Gastrocnemius medialis (tissue), 4 donors: ENCODE results near the gene CHD6. TPM values are rescaled to one million over a fixed set of nuclear protein-coding genes. Genes with fewer than 3 reads are reported as not detected.

Experiments used
- ATAC-seq, 2 donors: fragments of 150-250 bp; one replicate each; pipeline ENCODE4 v1.9.1; 2016
- DNase-seq, 2 donors: peaks; one replicate each; pipeline ENCODE4 v3.0.0-alpha.2; 2019
- H3K27ac ChIP-seq, 4 donors: fragments of 200-600 bp; sonication (generic); 1 replicate in 1 of 4; 2 replicates in 3 of 4; pipeline ENCODE4 v1.5.1; 2016 to 2018; ENCODE audit warnings: mild to moderate bottlenecking in 2 of 4, moderate library complexity in 1 of 4
- H3K27me3 ChIP-seq, 3 donors: fragments of 200-600 bp; sonication (generic) in 2 of 3; 1 replicate in 1 of 3; 2 replicates in 2 of 3; pipeline versions ENCODE4 v1.5.1 to v1.6.0; 2016 to 2019; ENCODE audit warnings: mild to moderate bottlenecking in 1 of 3, moderate library complexity in 1 of 3
- H3K36me3 ChIP-seq, 2 donors: fragments of 200-600 bp; sonication (generic) in 1 of 2; one replicate each; pipeline ENCODE4 v1.5.1; 2017 to 2018
- H3K4me1 ChIP-seq, 2 donors: fragments of 200-600 bp; sonication (generic) in 1 of 2; one replicate each; pipeline ENCODE4 v1.5.1; 2016 to 2017; ENCODE audit warnings: mild to moderate bottlenecking in 2 of 2
- H3K4me3 ChIP-seq, 4 donors: fragments of 200-600 bp; sonication (generic) in 3 of 4; 1 replicate in 1 of 4; 2 replicates in 3 of 4; pipeline ENCODE4 v1.5.1; 2016 to 2019; ENCODE audit warnings: mild to moderate bottlenecking in 2 of 4
- H3K9me3 ChIP-seq, 3 donors: fragments of 200-600 bp; sonication (generic) in 2 of 3; 1 replicate in 1 of 3; 2 replicates in 2 of 3; pipeline ENCODE4 v1.5.1; 2016 to 2019
- CTCF ChIP-seq, 5 experiments: fragments of 450-650 bp in 3 of 5; fragments of 200-600 bp in 2 of 5; sonication (generic) in 2 of 5; IDR thresholded peaks in 4 of 5; conservative IDR thresholded peaks in 1 of 5; 1 replicate in 4 of 5; 2 replicates in 1 of 5; pipeline ENCODE4 v1.5.1; 2016 to 2019; ENCODE audit warnings: antibody characterized with exemption in 5 of 5, mild to moderate bottlenecking in 3 of 5, moderate library complexity in 3 of 5
- POLR2A ChIP-seq, 2 donors: fragments of 450-650 bp; IDR thresholded peaks; one replicate each; pipeline ENCODE4 v1.6.1; 2017; ENCODE audit warnings: antibody characterized with exemption in 2 of 2, mild to moderate bottlenecking in 2 of 2, moderate library complexity in 2 of 2
- in situ Hi-C, 4 donors: fragments of 200-750 bp; cut with MboI; loops; one replicate each; pipeline versions ENCODE4 v1.15.0 to v1.8.0; 2017; ENCODE audit warnings: low sequenced_read_pairs in 4 of 4
- intact Hi-C: fragments of 100-400 bp; cut with DNase I; formaldehyde crosslinking; loops from one replicate; pipeline ENCODE4 v1.15.1; 2023; ENCODE audit warnings: low total_unique reads
- total RNA-seq, 4 donors: library from RNA; depleted of rRNA; stranded (reverse); fragments of >200 nt; gene quantifications; one replicate each; pipeline versions ENCODE4 v1.1.0 to v1.2.3, GENCODE V29; 2016

The CHD6 gene
- total RNA-seq, 4 donors from 2014 or later, result 12.8 to 33.7 (median 19.2) TPM

GRCh38 chr20:41458761-41459160, 159.4 kb downstream of the CHD6 start:
- no peak for TF ChIP-seq POLR2A (IDR thresholded peaks at IDR 0.05)
- no peak for TF ChIP-seq CTCF (IDR thresholded peaks at IDR 0.05 in 4 of 5, conservative IDR thresholded peaks at IDR 0.05 in 1 of 5)
- no peak for ATAC-seq
- Histone ChIP-seq H3K36me3 (peaks cover 0 to 12% of the 10 kb centered on the region in 2 donors), H3K9me3 (no peaks in the 10 kb centered on the region), H3K27me3 (no peaks in the 10 kb centered on the region), H3K27ac (no peak overlapping the region), H3K4me1 (peaks cover 16 to 25% of the 10 kb centered on the region in 2 donors), H3K4me3 (no peak overlapping the region)
- in situ Hi-C loops, result no loop called here
- intact Hi-C loops, result loop anchor here (10.0 kb wide), 1 partner anchor 236 kb away; no protein-coding TSS in a partner anchor
- DNase-seq, result no peak

GRCh38 chr20:41457173-41457857, 160.9 kb downstream of the CHD6 start:
- H3K4me3 ChIP-seq, result no peak overlapping the region
- H3K27ac ChIP-seq, result peak overlapping the region in 2 of 4 donors; percentile 60 to 68
- no peak for TF ChIP-seq CTCF (IDR thresholded peaks at IDR 0.05 in 4 of 5, conservative IDR thresholded peaks at IDR 0.05 in 1 of 5)
- no peak for TF ChIP-seq POLR2A (IDR thresholded peaks at IDR 0.05)
- no peaks in the 10 kb centered on the region for H3K27me3 ChIP-seq
- H3K36me3 ChIP-seq, result peaks cover 0 to 23% of the 10 kb centered on the region in 2 donors
- peak; percentile 75 to 83 for DNase-seq
- in situ Hi-C loops, result no loop called here
- H3K4me1 ChIP-seq, result peaks cover 25 to 40% of the 10 kb centered on the region in 2 donors
- H3K9me3 ChIP-seq, result no peaks in the 10 kb centered on the region
- intact Hi-C loops, result loop anchor here (10.0 kb wide), 1 partner anchor 237 kb away; no protein-coding TSS in a partner anchor
- ATAC-seq, result peak; percentile 38 to 53

GRCh38 chr20:41456351-41456750, 161.8 kb downstream of the CHD6 start:
- intact Hi-C loops, result loop anchor here (10.0 kb wide), 1 partner anchor 238 kb away; no protein-coding TSS in a partner anchor
- ATAC-seq, result no peak
- no peaks in the 10 kb centered on the region for H3K27me3 ChIP-seq
- DNase-seq, result no peak
- in situ Hi-C loops, result no loop called here
- peak overlapping the region in 2 of 4 donors; percentile 60 to 68 for H3K27ac ChIP-seq
- H3K36me3 ChIP-seq, result peaks cover 0 to 33% of the 10 kb centered on the region in 2 donors
- no peaks in the 10 kb centered on the region for H3K9me3 ChIP-seq
- peaks cover 25 to 45% of the 10 kb centered on the region in 2 donors for H3K4me1 ChIP-seq
- no peak overlapping the region for H3K4me3 ChIP-seq
- TF ChIP-seq CTCF (IDR thresholded peaks at IDR 0.05 in 4 of 5, conservative IDR thresholded peaks at IDR 0.05 in 1 of 5), result no peak
- no peak for TF ChIP-seq POLR2A (IDR thresholded peaks at IDR 0.05)

GRCh38 chr20:41454250-41454649, 163.9 kb downstream of the CHD6 start:
- peaks cover 25 to 45% of the 10 kb centered on the region in 2 donors for H3K4me1 ChIP-seq
- H3K27me3 ChIP-seq, result no peaks in the 10 kb centered on the region
- TF ChIP-seq CTCF (IDR thresholded peaks at IDR 0.05 in 4 of 5, conservative IDR thresholded peaks at IDR 0.05 in 1 of 5), result no peak
- no peak for TF ChIP-seq POLR2A (IDR thresholded peaks at IDR 0.05)
- H3K36me3 ChIP-seq, result peaks cover 0 to 50% of the 10 kb centered on the region in 2 donors
- no peak overlapping the region for H3K4me3 ChIP-seq
- DNase-seq (no peak), ATAC-seq (peak; percentile 60 to 68)
- intact Hi-C loops, result loop anchor here (2.0 to 10.0 kb wide), 2 partner anchors 21 to 241 kb away; no protein-coding TSS in a partner anchor
- in situ Hi-C loops, result no loop called here
- H3K9me3 ChIP-seq, result no peaks in the 10 kb centered on the region
- H3K27ac ChIP-seq, result peak overlapping the region; percentile 74 to 85 (median 80)
